Stimulated activated CD4-positive, alpha-beta T cell treated with anti-CD3 and anti-CD28 coated beads, TNF-alpha, amount 100 ng/mL, for 4 hours (primary cell): ENCODE results near the gene DENND1A.
A peak's percentile ranks its signal among the peaks of the same experiment; 100 is the strongest.

ENCODE experiments used
- DNase-seq, 3 experiments: peaks; one replicate each; pipeline ENCODE4 v3.0.0-alpha.2; 2020; ENCODE audit warnings: low read depth in 3 of 3

Gene DENND1A

DNA sequence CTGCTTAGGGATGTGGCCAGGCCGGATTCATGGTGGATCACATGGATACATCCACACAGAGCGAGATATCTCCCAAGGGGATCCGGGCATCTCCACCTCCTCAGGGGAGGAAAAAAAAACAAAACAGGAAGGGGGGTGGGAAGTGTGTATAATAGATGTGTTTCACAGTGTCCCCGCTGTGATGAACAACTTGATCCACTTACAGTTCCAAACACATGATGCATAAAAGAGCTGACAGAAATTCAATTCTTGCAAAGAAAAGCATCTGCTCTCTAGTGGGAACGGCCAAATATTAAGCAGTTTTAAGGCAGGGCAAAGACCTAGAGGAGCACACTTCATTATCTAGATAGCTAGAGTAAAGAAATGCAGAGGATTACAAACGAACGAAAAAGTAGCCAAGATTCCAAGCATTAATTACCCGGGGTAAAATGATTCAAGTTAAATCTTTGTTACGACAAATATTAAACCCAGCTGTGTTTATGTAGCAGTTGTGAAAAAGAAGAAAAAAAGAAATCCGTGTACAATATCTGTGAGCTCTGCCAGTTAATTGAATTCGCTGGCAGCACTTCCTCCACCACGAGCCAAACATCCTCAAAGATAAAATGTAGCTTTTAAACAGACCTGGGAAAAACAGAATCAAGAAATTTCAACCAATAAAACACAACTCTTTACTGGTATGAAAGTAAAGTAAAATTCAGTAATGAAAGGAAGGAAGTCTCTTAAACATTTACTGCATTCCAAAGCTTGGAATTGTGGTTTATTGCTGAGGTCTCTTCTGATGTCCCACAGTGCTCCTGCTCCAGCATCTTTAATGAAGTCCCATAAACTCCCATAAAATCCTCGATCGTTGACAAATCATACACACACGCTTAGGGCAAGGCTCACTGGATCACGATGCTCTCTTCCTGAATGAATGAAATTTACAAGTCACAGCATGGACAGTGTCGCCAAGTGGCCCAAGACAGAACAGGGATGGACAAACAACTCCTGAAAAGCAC lies 360.9 kb downstream of the DENND1A start:
- DNase-seq, result no peak

DNA sequence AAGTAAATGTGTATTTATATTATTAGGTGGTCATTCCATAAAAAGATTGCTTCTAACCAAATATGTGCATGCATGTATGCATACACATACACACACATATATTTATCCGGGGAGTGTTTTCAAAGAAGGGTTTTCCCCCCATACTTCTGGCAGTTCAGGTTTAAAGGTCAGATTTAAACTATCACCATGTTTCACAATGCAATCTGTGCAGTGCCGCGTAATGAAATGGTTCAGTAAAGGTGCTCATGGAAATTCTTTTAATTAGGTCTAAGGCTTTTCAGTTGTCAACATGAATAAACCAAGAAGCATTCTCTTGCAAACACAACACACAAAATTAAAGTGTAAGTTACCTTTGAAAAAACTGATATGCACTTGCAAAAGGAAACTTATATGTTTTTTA lies 362.9 kb downstream of the DENND1A start:
- no peak for DNase-seq

DNA sequence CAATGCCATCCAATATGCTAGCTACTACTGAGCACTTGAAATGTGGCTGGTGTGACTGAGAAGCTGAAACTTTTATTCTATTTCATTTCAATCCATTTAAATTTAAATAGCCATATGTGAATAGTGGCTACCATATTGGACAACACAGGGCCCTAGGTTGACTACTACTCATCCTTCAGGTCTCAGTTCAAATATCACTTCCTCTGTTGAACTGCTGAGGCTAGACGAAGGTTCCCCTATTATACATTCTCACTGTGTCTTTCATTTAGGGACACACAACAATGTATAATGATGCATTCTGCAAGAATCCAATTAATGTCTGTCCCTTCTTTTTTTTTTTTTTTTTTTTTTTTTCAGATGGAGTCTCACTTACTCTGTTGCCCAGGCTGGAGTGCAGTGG lies 365.3 kb downstream of the DENND1A start:
- no peak for DNase-seq

DNA sequence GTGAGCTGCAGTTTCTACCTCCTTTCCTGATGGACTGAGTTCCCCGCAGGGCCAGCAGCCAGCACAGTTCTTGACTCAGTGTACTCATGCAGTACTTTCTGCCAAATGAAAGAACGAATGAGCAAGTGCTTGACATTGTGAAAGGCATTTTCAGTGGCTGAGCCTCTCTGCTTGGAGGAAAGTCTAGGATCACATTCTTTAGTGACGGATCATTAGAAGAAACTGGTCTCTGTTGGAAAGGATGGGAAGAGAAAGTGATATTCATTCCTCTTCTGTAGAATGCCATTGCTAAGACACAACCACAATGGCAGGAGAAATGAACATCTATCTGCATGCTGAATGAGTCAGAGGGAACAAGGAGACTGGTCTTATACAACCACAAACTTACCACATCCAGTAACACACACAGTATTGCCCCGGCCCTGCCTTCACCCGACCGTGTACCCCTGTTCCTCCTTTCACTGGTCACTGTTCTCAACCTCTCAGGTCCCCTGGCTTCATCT lies 367.0 kb downstream of the DENND1A start:
- no peak for DNase-seq

DNA sequence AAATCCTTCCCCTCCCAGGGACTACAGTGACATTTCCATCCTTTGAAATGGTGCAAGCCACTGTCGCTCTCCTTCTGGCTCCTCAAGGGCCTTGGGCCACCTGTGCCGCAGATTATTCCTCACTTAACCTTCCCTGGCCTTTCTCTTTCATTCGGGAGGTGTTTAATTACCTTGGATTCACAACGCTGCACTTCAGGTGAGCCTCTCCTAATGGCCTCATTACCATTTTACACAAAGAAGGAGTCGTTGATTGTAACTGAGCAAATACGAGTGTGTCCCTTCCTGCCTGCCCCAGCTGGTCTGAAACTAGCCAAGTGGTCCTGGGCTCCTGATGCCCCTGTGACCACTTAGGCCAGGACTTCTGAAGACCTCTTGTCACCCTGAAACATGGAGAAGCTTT lies 368.9 kb downstream of the DENND1A start:
- DNase-seq, result no peak

DNA sequence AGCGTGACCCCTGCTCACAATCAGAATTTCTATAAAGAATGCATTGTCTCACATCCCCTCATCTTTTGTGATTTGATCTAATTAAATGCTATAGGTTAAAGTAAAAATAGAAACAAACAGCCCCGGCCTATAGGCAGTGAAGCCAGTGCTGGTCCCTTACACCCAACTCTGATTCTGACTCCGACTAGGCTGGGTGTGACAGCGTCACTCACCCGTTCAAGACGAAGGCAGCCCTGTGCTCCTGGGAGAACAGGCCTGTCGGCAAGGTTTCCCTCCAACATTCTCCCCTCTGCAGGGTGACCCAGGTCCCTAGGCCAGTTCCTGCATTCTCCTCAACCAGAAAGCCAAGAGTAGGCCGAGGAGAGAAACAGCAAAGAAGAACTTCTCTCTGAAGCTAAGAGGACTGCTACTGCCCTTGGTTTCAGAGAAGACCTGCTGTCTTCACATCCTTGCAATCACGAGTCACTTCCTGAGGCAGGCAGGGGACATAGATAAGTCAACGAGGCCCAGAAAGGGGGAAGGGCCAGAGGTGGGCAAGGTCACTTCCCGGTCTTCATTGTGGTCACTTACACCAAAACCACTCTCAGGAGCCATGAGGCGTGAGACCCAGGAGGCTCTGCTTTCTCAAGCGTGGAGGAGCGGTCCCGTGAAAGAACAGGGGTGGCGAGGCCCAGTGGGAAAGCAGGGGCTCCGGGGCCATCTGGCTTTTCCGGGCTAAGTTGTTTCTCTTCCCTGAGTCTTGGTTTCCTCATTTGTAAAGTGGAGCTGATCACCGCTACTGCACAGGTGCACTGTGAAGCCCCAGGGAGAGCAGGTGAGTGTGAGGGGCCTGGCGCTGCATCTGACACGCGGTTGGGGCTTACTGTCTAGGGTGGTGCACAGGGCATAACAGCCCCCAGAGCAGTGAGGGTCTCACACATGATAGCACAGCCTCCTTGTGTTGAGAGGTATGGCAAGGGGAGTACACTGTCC lies 373.2 kb downstream of the DENND1A start:
- DNase-seq, result no peak

DNA sequence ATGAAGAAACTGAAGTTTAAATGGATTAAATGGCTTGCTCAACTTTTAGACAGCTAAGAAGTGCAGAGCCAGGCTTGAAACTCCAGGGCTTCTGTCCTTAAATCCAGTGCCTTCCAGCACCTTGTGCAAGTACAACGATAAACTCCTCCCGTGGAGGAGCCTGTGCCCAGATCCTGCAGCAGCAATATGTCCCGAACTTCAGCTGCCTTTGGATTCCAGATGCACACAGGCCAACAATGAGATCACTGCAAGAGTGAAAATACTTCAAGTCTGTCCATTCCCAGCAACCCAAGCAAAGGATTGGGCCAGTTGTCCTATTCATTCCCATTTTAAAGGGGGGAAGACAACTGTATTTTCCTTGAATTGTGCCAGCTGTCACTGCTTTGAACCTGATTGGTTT lies 374.3 kb downstream of the DENND1A start:
- DNase-seq, result no peak

DNA sequence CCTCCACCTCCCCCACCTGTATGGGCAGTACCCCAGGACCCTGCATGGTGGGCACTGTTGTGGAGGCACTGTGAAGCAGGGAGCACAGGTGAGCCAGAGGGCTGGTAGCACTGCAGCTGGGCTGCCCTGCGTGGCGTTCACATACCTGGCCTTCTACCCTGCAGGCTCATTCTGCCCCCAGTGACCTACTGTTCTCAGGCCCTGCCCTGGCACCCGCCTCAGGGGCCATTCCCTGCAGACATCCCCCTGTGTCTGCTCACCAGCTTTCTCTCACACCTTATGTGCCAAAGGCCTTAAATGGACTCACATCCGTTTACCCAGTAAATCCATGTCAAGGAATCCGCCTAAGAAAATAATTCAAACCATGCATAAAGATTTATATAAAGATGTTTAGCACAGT lies 377.4 kb downstream of the DENND1A start:
- DNase-seq, result no peak

DNA sequence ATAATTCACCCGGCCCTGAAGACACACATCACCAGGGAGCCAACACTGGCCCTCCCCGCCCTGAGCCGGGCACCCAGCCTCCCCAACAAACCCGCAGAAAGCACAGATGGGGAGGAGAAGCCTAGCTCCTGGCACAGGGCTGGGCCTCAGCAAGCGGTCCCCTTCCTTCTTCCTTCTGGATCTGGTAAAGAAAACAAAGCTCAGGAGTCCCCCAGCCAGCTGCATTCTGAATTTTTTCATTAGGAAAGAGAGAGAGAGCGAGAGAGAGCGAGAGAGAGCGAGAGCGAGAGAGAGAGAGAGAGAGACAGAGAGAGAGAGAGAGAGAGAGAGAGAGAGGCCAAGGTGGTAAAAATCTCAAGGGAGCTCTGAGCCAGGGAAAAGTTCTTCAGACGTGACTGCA lies 378.2 kb downstream of the DENND1A start:
- no peak for DNase-seq

DNA sequence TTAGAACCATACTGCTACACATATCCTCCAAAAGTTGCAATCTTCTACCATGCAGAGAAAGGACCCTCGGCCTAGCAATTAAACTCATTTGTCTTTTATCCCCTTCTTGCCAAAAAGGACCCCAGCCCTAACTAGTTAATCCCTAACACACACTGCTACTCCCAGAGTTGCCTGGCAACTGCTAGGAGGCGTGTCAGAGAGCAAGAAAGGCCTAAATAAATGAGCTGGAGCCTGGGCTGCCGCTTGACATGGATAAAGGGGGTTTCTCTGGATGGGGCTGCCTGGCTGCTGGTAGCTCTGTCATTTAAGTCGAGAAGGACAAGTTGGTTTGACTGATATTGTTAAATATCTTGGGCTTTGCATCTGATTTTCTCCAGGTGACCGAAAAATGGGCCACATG lies 379.1 kb downstream of the DENND1A start:
- DNase-seq, result no peak

DNA sequence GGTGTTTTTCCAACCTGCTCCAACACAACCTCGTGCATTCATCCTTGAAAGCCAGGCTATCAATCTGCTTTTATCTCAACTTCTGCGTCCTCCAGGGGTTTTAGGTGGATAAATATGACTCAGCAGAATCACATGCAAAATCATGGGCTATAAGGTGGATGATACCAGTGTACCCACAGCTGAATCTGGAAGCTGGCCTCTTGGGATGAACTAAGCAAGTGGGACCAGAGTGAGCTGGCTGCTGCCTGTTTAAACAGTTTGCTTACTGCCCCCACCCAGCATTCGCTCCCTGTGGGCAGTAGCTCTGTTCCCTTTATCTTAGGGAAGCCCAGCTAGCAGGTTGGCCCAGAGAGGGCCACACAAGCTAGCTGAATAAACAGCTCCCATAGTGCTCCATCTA lies 379.9 kb downstream of the DENND1A start:
- no peak for DNase-seq

DNA sequence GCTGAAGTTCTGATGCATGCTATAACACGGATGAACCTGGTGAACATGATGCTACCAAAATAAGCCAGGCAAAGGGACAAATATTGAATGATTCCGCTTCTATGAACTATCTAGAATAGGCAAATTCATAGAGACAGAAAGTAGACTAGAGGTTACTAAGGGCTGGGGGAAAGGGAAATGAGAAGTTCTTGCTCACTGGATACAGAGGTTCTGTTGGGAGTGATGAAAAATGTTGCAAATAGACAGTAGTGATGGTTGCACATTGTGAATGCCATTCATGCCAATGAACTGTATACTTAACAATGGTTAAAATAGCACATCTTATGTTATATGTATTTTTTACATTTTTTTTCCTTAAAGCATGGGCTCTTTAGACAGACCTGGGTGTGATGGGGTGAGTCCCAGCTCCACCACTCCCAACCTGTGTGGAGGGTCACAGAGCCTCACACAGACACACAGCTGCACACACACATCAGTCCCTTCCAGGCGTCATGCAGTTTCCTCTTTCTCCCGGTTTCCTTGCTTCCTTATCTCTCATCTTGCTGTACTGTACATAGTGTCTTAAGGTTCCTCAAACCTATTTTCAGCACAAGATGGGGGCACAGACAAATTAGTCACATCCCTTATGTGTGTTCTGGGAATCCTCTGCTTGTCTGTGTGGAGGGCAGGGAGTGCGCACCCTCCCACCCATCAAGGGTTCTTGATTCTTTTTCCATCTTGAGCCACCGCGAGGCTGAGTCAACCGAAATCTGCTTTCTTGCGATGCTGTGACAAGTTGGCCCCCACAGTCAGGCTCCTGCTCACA lies 381.0 kb downstream of the DENND1A start:
- DNase-seq, result peak in 2 of 3 experiments; percentile 1 to 25

DNA sequence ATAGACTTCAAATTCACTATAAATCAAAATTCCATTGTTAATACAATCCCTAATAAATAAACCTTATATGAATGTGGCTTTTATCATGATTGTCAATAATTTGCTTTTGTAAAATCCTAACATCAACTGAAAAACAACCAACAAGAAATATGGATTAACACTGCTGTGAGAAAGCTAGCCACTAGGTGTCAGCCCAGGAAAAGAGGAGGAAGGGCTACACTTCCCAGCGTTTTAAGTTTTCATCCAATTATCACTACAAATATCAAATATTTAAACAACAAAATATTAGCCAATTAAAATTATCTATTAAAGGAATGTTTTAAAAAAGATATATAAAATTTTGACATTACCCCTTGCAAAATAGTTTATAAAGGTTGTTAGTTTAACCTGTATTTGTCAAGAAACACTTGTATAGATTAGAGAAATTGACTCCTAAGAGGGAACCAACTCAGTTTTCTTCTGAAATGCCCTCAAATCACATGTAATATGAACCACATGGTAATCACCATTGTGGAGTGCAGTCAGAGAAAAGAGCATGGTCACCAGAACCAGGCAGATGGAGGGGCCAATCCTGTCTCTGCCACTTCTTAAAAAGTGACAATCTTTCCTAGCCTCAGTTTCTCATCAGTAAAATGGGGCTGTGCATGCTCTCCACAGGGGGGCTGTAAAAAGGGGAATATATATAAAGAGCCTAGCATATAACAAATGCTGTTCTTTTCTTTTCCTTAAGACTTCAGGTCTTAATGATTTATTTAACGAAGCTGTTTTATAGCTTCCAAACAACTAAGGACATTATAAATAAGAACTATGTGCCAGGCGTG lies 385.7 kb downstream of the DENND1A start:
- no peak for DNase-seq

DNA sequence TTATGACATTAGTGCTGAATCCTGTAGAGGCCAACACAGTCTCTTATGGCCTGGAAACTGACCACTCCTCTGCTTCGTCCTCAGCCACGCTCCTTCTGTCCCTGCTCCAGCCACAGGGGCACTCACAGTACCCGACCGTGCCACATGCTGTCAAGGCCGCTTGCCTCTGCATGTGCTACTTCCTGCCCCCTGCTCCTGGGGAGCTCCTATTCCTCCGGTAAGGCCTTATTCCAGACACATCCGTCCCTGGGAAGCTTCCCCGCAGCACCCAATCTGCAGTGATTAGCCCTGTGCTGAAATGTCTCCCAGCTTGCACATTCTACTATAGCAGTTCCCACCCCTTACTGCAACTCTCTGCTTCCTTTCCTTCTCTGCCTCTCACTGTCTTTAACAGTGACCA lies 386.4 kb downstream of the DENND1A start:
- DNase-seq, result no peak

DNA sequence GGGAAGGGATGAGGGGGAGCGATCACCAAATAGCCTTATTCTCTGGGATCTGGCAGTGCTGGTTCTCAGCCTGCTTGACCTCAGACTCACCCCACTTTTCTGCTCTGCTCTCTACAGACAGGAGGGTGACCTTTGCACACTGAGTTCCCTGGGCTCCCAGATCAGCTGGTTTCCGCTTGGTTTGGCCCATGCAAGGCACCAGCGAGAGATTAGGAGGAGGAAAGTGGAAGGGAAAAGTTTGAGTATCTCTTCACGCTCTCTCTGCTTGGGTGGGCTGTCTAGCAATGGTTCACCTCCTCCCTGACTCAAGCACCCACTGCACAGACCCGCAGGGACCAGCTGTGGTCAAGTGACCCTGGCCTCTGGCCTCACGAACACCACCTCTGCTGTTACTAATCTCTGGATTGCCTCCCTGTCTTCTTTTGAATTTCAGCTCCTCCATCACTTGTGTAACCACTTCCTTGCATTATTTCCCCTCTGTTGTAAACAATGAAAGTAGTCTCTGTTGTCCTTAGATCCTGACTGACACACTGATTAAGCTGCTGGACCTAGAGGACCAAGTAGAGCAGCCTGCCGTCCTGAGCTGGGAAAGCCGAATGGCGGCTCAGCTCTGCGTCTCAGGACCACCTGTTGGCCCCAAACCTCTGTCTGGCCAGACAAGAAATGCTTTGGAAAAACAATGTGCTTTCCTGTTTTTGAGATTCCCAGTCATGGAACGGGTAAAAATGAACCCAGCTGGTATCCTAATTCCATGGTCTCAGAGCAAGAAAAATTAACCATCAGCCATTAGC lies 387.3 kb downstream of the DENND1A start:
- DNase-seq, result no peak

DNA sequence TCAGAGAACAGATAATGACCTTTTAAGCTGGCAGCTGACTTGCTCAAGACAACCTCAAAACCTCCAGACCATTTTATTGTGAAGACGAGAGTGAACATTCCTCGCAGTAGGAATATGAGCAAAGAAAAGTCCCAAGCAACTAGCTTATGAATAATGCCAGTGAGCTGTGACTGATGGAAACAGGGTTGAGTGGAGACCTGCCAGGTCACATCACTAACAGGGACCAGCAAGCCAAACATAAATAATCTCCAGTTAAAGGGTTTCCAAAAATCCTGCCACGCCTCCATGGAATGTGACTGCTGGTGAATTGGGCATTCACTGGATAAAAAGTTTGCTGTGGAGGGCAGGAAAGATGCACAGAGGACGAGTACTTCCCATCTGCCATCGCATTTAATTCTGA lies 388.5 kb downstream of the DENND1A start:
- no peak for DNase-seq

DNA sequence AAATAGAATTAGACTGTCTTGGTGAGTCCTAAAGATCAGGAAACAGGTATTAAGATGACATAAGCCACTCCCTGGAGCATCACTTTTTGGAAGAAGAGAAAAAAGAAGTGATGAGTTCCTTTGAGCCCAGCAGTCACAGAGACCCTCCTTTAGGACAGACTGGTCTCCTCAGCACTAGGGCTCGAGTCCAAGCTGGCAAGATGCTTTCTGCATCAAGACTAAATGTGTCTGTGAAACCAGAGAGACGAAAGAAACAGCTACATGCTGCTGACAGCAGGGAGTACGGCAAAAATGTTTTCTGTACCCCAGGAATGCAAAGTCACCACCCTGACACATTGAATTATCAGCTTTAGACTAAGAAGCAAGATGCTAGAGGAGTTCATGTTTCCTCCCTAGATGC lies 389.5 kb downstream of the DENND1A start:
- DNase-seq, result no peak

DNA sequence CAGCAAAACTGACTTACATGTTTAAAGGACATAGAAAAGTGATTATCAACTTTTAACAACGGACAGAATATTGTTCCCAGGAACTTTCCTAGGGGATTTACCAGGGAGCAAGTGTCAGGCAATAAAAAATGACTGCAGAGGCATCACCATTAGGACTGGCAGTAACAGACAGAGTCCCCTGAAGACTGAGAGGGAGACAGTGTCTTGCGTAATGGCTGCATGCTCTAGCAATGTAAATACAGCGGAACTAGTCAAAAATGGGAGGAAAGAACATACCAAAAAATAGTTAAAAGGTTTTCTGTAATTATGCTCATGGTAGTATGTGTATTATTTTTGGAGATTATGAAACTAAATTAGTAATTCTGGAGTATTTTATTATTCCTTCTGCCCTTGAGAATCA lies 392.1 kb downstream of the DENND1A start:
- no peak for DNase-seq

DNA sequence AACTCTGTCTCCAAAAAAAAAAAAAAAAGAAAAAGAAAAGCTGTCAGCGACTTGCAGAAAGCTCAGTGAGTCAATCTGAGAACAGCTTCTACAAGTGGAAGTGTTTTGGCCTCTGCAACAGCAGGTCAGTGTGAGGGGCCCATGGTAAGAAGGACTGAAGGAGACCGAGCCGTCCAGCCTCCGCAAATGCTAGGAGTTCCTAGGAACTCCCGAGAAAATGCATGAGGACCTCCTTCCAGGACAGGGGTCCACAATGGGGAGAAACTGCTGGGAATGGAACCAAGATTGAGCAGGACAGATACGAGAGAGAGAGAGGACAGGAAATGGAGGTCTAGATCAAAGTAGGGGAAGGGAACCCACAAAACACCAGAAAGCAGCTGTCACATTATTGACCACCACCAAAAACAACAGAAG lies 393.5 kb downstream of the DENND1A start:
- DNase-seq, result no peak

DNA sequence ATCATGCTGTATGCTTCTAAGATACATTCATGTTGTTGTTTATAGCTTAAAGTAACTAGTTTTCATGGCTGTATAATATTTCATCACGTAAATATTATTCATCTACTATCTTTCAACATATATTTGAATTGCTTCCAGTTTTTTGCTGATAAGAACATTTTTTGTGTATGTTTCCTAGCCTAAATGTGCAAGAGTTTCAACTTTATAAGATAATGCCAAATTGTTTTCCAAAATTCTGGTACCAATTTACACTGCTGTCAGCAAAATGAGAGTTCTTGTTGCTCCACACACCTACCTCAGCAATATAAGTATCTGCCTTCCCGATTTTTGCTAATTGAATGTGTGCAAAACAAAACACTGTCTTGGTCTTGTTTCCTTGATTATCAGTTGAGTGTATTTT lies 395.6 kb downstream of the DENND1A start:
- DNase-seq, result no peak
